Thyroid gland (tissue), 4 donors: Measurements from ENCODE around the gene RIPK4. TPM values are rescaled to one million over a fixed set of nuclear protein-coding genes. Genes with fewer than 3 reads are reported as not detected.

Experiments
- DNase-seq, 2 donors: peaks; one replicate each; pipeline ENCODE4 v3.0.0-alpha.2; 2019
- H3K27ac ChIP-seq, 3 donors: fragments of 200-600 bp; sonication (generic); 1 replicate in 2 of 3; 2 replicates in 1 of 3; pipeline ENCODE4 v1.5.1; 2016 to 2019; ENCODE audit warnings: mild to moderate bottlenecking in 1 of 3, moderate library complexity in 1 of 3
- H3K27me3 ChIP-seq: fragments of 200-600 bp; sonication (generic); one replicate; pipeline ENCODE4 v1.5.1; 2019
- H3K36me3 ChIP-seq, 2 donors: fragments of 200-600 bp; sonication (generic); one replicate each; pipeline ENCODE4 v1.5.1; 2016 to 2019
- H3K4me1 ChIP-seq, 2 donors: fragments of 200-600 bp; sonication (generic); one replicate each; pipeline ENCODE4 v1.5.1; 2017 to 2019
- H3K4me3 ChIP-seq, 3 donors: fragments of 200-600 bp; sonication (generic); replicated peaks in 1 of 3; 1 replicate in 2 of 3; 2 replicates in 1 of 3; pipeline ENCODE4 v1.5.1; 2016; ENCODE audit warnings: mild to moderate bottlenecking in 1 of 3
- H3K9me3 ChIP-seq: fragments of 200-600 bp; sonication (generic); one replicate; pipeline ENCODE4 v1.5.1; 2017
- POLR2A ChIP-seq, 2 donors: fragments of 450-650 bp; IDR thresholded peaks; one replicate each; pipeline ENCODE4 v1.6.1; 2017; ENCODE audit warnings: antibody characterized with exemption in 2 of 2, mild to moderate bottlenecking in 2 of 2, moderate library complexity in 1 of 2
- WGBS, 2 donors: methylation state at CpG; one replicate each; pipeline ENCODE4 v1.1.5; 2017; 5-methylcytosine and 5-hydroxymethylcytosine counted together
- intact Hi-C: fragments of 100-400 bp; cut with DNase I; formaldehyde crosslinking; loops from one replicate; pipeline ENCODE4 v1.15.1; 2023
- total RNA-seq, 4 donors: library from RNA; depleted of rRNA; stranded (reverse); fragments of >200 nt; gene quantifications; one replicate each; pipeline ENCODE4 v1.2.3, GENCODE V29; 2016
- TF ChIP-seq, protein P1 (sequence below), 6 experiments: fragments of 200-600 bp in 3 of 6; fragments of 450-650 bp in 3 of 6; sonication (generic) in 3 of 6; IDR thresholded peaks; one replicate each; pipeline ENCODE4 v1.5.1; 2016 to 2019; ENCODE audit warnings: antibody characterized with exemption in 6 of 6, mild to moderate bottlenecking in 2 of 6, inconsistent platforms in 1 of 6, moderate library complexity in 1 of 6

Gene RIPK4
- total RNA-seq, 4 donors from 2014 or later, result 15.3 to 24.7 (median 22.6) TPM

DNA sequence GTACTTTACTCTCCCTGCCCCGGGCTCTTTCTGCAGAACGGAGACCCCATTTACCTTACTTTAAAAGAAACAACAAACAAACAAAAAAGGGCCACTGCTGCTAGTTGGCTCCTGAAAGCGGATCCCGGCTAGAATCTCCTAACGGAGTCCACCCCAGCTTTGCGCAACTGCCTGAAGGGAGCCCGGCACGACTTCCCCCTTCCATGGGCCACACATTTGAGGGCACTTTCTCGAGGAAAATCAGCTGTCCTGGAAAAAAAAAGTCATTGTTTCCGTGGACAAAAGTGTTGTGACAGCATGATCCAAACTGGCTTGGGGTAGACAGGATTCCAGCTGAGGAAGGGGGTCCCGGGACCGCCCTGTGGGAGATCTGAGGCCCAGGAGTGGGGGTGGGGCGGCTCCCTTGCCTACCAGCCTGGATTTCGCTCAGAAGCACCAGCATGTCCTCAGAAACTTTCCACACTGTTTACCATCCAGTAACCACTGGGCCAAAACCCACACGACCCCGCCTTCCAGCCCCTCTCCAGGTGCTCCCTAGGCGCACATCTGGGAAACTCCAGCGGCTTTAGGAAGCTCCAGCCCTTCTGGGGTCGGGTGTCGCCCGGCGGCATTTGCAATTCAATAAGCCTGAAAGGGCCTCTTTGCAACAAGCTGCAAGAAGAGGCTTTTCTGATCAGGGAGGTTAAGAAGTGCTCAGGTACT lies 4.8 kb downstream of the RIPK4 start:
- Histone ChIP-seq H3K9me3 (no peaks in the 10 kb centered on the region), H3K36me3 (no peaks in the 10 kb centered on the region), H3K27me3 (no peaks in the 10 kb centered on the region), H3K4me1 (peaks cover 42 to 57% of the 10 kb centered on the region in 2 donors), H3K4me3 (no peak overlapping the region), H3K27ac (peak overlapping the region; percentile 65 to 85 (median 69))
- 31 to 35% methylated on average over 21 to 22 of the region's 22 CpGs for WGBS, 2 donors
- no peak for TF ChIP-seq POLR2A (IDR thresholded peaks at IDR 0.05)
- TF ChIP-seq, protein P1, sequence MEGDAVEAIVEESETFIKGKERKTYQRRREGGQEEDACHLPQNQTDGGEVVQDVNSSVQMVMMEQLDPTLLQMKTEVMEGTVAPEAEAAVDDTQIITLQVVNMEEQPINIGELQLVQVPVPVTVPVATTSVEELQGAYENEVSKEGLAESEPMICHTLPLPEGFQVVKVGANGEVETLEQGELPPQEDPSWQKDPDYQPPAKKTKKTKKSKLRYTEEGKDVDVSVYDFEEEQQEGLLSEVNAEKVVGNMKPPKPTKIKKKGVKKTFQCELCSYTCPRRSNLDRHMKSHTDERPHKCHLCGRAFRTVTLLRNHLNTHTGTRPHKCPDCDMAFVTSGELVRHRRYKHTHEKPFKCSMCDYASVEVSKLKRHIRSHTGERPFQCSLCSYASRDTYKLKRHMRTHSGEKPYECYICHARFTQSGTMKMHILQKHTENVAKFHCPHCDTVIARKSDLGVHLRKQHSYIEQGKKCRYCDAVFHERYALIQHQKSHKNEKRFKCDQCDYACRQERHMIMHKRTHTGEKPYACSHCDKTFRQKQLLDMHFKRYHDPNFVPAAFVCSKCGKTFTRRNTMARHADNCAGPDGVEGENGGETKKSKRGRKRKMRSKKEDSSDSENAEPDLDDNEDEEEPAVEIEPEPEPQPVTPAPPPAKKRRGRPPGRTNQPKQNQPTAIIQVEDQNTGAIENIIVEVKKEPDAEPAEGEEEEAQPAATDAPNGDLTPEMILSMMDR (IDR thresholded peaks at IDR 0.05), result no peak
- intact Hi-C loops, result no loop called here
- DNase-seq, result peak in 1 of 2 donors; percentile 26

GRCh38 chr21:41761211-41761933 lies 5.5 kb downstream of the RIPK4 start:
- peak; percentile 66 for DNase-seq
- Histone ChIP-seq H3K4me1 (peaks cover 41 to 54% of the 10 kb centered on the region in 2 donors), H3K27me3 (no peaks in the 10 kb centered on the region), H3K4me3 (peak overlapping the region in 1 of 3 donors; percentile 10), H3K9me3 (no peaks in the 10 kb centered on the region), H3K36me3 (peaks cover 0 to under 1% of the 10 kb centered on the region in 2 donors), H3K27ac (peak overlapping the region; percentile 65 to 85 (median 69))
- 2 to 10% methylated on average over 22 of the region's 22 CpGs for WGBS, 2 donors
- intact Hi-C loops, result no loop called here
- peak in 1 of 2 donors; percentile 34 for TF ChIP-seq POLR2A (IDR thresholded peaks at IDR 0.05)
- TF ChIP-seq, protein P1 (IDR thresholded peaks at IDR 0.05), result no peak

GRCh38 chr21:41760411-41760810 lies 6.4 kb downstream of the RIPK4 start:
- TF ChIP-seq, protein P1 (IDR thresholded peaks at IDR 0.05), result no peak
- TF ChIP-seq POLR2A (IDR thresholded peaks at IDR 0.05), result no peak
- intact Hi-C loops, result no loop called here
- peak overlapping the region in 1 of 3 donors; percentile 7 for H3K27ac ChIP-seq
- peaks cover 40 to 53% of the 10 kb centered on the region in 2 donors for H3K4me1 ChIP-seq
- no peak overlapping the region for H3K4me3 ChIP-seq
- H3K27me3 ChIP-seq, result no peaks in the 10 kb centered on the region
- H3K9me3 ChIP-seq, result no peaks in the 10 kb centered on the region
- H3K36me3 ChIP-seq, result peaks cover 0 to 8% of the 10 kb centered on the region in 2 donors
- DNase-seq, result no peak
- WGBS, 2 donors, result 76 to 80% methylated on average over 9 of the region's 9 CpGs

DNA sequence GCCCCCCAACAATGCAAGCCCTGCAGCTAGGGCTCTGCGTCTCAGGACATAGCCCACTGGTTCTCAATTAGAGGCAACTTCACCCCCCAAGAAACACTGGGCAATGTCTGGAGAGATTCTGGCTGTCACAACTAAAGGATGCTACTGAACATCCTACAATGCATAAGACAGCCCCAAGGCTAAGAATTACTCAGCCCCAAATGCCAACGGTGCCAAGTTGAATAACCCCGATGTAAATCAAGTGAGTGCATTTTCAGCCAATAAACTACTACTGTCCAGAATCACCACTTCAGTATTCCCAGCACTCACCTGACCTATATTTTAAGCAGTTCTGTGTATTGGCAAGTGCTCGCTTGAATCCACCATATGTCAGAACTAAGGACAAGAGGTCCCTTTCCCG lies 6.9 kb downstream of the RIPK4 start:
- DNase-seq, result no peak
- peaks cover 0 to 8% of the 10 kb centered on the region in 2 donors for H3K36me3 ChIP-seq
- TF ChIP-seq, protein P1 (IDR thresholded peaks at IDR 0.05), result no peak
- no peak for TF ChIP-seq POLR2A (IDR thresholded peaks at IDR 0.05)
- 93 to 98% methylated on average over 5 of the region's 5 CpGs for WGBS, 2 donors
- H3K27me3 ChIP-seq, result no peaks in the 10 kb centered on the region
- H3K9me3 ChIP-seq, result no peaks in the 10 kb centered on the region
- H3K4me1 ChIP-seq, result peaks cover 35 to 48% of the 10 kb centered on the region in 2 donors
- no peak overlapping the region for H3K27ac ChIP-seq
- H3K4me3 ChIP-seq, result no peak overlapping the region
- intact Hi-C loops, result no loop called here
